HUDEP-2 (cell line): ENCODE data around the gene LRRN1.

ENCODE experiments used
- DNase-seq, 76 experiments: peaks; one replicate each; lab custom pipeline; 2025; ENCODE audit not compliant: unreplicated experiment in 76 of 76; lab: John Stamatoyannopoulos, UW

The LRRN1 gene

GRCh38 chr3:3799173-3800079, at the start of gene LRRN1:
TSS of gene LRRN1 (plus strand) at chr3:3799431. CDS start at chr3:3844642, 45,211 bp downstream.
- no peak for DNase-seq

- DNase-seq, result no peak
These were observed 45.8 kb upstream of the LRRN1 start for GRCh38 chr3:3753416-3753815.

GRCh38 chr3:3765661-3766060, 33.6 kb upstream of the LRRN1 start:
- no peak for DNase-seq

GRCh38 chr3:3766140-3766539, 33.1 kb upstream of the LRRN1 start:
- no peak for DNase-seq

GRCh38 chr3:3771094-3771493, 28.1 kb upstream of the LRRN1 start:
- DNase-seq, result no peak

- DNase-seq, result no peak
These were observed 27.7 kb upstream of the LRRN1 start for GRCh38 chr3:3771567-3771966.

GRCh38 chr3:3772338-3772737, 26.9 kb upstream of the LRRN1 start:
- DNase-seq, result no peak

- no peak for DNase-seq
These were observed 26.3 kb upstream of the LRRN1 start for GRCh38 chr3:3772920-3773319.

GRCh38 chr3:3776607-3777006, 22.6 kb upstream of the LRRN1 start:
- DNase-seq, result no peak

GRCh38 chr3:3778216-3778615, 21.0 kb upstream of the LRRN1 start:
- DNase-seq, result no peak

GRCh38 chr3:3778641-3779270, 20.5 kb upstream of the LRRN1 start:
- DNase-seq, result no peak

GRCh38 chr3:3782457-3782856, 16.8 kb upstream of the LRRN1 start:
- DNase-seq, result no peak

- DNase-seq, result no peak
These were observed 16.0 kb upstream of the LRRN1 start for GRCh38 chr3:3783210-3783609.

- DNase-seq, result no peak
These were observed 15.5 kb upstream of the LRRN1 start for GRCh38 chr3:3783696-3784095.

GRCh38 chr3:3792391-3792790, 6.8 kb upstream of the LRRN1 start:
- DNase-seq, result no peak

GRCh38 chr3:3798631-3799113, 559 bp upstream of the LRRN1 start:
- DNase-seq, result no peak

GRCh38 chr3:3800080-3800455, 837 bp downstream of the LRRN1 start:
- DNase-seq, result no peak

GRCh38 chr3:3800685-3801493, 1.7 kb downstream of the LRRN1 start:
- DNase-seq, result no peak

GRCh38 chr3:3801494-3801841, 2.2 kb downstream of the LRRN1 start:
- no peak for DNase-seq

- no peak for DNase-seq
These were observed 2.8 kb downstream of the LRRN1 start for GRCh38 chr3:3802046-3802445.

GRCh38 chr3:3804560-3804959, 5.3 kb downstream of the LRRN1 start:
- no peak for DNase-seq
